RPMI8226 (cell line): Measurements from ENCODE around the gene MICALL2.
A peak's percentile ranks its signal among the peaks of the same experiment; 100 is the strongest.

ENCODE experiments used
- DNase-seq: peaks from one replicate; pipeline ENCODE4 v3.0.0-alpha.2; 2015

Gene MICALL2

GRCh38 chr7:1411414-1411813 lies 47.9 kb downstream of the MICALL2 start:
- DNase-seq: no peak

DNA sequence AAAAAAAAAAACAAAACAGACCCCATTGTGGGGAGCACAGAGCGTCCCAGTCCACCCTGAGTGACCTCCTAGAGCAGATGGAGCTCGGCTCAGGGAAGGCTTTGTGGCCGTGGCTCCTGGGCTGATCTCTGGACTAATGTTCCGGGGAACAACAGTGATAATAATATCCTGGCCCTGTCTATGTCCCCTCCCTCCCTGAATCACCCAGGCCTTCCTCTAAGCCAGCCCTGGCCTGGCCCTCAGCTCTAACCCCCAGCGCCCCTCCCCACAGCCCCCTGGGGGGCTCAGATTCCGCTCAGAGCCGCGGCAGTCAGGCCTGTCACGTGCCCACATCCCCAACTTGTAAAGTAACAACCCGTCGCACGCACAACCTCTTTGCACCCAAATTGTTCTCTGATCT lies 48.3 kb downstream of the MICALL2 start:
- no peak for DNase-seq

DNA sequence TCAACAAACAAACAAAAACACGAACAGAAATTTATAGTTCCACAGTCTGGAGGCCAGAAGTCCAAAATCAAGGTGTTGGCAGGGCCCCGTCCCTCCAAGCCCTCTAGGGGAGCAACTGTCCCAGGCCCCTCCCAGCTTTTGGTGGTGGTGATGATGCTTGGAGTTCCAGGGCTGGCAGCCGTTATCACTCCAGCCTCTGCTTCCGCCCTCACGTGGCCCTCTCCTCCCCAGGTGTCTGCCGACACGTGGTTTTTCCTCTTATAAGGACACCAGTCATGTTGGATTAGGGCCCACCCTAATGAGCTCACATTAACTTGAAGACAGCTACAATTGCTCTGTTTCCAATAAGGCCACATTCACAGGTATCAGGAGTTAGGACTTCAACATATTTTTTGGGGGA lies 49.7 kb downstream of the MICALL2 start:
- DNase-seq: no peak

- DNase-seq: no peak
These were observed 50.8 kb downstream of the MICALL2 start for GRCh38 chr7:1408466-1408865.

- DNase-seq: peak; percentile 63
These were observed 51.4 kb downstream of the MICALL2 start for GRCh38 chr7:1407892-1408291.

- no peak for DNase-seq
These were observed 54.2 kb downstream of the MICALL2 start for GRCh38 chr7:1404898-1405548.

DNA sequence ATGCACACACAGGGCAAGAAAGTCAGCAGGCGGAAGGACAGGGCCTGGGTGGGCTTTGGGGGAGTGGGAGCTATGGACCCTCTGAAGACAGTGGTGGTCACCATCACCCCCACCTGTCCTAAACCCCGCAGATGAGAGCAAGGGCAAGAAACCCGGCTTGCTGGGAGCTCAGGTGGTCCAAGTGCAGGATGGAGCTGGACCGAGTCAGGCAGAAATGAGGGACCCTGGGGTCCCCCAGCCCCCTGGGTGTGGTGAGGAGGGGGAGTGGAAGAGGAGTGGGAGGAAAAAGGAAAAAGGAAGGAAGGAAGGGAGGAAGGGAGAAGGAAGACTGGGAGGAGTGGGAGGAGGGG lies 54.8 kb downstream of the MICALL2 start:
- DNase-seq: no peak

- peak; percentile 48 for DNase-seq
These were observed 55.4 kb downstream of the MICALL2 start for GRCh38 chr7:1403638-1404459.

DNA sequence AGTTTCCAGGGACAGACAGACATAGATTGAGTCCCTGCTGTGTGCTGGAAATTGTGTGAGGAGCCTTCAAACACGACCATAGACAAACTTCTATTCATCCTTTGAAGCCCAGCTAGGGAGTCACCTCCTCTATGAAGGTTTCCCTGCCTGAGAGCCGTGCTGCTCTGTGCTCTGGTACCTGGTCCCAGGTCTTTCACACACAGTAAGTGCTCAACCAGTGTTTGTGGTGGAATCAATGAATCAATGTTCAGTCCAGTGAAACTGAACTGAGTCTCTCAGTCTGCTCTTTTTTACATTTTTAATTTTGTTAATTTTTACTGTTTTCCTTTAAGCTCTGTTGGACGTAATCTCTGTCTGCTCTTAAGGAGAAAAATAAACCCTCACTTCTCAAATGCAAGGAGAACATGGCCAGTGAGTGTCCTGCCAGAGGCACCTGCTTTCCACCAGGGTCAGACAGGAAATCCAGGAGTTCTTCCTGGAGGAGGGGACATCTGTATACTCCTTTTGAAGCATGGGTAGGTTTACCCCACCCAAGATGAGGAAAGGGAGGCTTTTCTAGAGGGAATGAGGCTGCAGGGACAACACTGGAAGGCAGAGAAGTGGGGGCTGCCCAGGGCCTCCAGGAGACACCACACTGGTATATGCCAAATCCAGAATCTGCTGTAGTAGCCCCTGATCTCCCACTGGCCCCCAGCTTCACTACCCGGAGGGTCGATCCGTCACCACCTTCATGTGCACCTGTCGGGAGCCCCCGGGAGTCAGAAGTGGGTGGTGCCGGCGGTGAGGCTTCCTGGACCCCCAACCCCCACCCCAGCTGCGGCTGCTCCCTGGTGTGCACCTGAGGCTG lies 56.3 kb downstream of the MICALL2 start:
- DNase-seq: no peak

- DNase-seq: no peak
These were observed 57.0 kb downstream of the MICALL2 start for GRCh38 chr7:1402110-1402790.

DNA sequence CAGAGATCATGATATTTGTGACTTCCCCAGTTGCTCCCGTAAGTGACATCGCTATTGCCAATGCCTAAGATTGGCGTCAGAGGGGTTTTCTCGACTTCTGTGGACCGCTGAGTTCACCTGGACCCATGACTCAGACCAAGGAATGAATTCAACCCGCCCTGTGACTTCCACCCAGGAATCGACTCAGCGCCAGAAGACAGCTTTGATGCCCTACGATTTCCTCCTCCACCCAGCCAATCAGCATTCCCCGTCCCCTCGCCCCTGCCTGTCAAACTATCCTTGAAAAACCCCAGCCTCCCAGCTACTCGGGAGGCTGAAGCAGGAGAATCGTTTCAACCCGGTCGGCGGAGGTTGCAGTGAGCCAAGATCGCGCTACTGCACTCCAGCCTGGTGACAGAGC lies 58.3 kb downstream of the MICALL2 start:
- DNase-seq: no peak

DNA sequence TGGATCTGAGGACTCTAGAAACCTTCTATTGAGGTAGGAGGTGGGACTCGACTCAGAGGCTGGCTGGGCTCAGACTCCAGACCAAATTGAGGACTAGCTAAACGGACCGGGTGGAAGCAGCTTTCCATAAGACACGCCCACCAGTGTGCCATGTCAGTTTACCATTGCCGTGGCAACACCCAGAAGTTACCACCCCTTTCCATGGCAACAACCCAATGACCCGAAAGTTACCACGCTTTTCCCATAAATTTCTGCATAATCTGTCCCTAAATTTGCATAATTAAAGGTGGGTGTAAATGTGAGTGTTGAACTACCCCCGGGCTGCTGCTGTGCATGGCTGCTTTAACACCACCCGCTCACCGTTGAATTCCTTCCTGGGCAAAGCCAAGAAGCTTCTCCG lies 58.9 kb downstream of the MICALL2 start:
- DNase-seq: no peak

DNA sequence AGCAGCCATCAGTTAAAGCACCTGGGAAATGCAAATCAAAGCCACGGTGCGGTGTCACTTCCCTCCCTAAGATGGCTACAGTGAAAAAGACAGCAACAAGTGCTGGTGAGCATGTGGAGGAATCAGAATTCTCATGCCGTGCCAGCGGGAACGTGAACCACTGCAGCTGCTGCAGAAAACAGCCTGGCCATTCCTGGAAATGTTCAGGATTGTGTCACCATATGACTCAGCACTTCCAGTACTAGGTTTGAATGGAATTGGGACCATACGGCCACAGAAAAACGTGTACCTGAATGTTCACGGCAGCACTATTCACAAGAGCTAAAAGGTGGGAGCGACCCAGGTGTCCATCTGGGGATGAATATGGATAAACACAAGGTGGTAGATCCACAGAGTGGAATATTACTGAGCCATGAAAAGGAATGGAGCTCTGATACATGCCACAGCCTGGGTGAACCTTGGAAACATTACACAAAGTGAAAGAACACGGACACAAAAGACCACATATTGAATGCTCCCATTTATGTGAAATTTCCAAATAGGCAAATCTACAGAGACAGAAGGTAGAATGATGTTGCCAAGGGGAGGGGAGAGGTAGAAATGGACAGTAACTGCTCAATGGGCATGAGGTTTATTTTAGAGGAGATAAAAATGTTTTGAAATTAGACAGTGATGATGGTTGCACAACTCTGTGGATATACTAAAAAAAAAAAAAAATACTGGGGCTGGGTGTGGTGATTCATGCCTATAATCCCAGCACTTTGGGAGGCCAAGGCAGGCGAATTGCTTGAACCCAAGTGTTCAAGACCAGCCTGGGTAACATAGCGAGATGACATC lies 61.6 kb downstream of the MICALL2 start:
- DNase-seq: no peak

- no peak for DNase-seq
These were observed 63.1 kb downstream of the MICALL2 start for GRCh38 chr7:1396195-1396594.

GRCh38 chr7:1395211-1396070 lies 63.8 kb downstream of the MICALL2 start:
- DNase-seq: no peak

DNA sequence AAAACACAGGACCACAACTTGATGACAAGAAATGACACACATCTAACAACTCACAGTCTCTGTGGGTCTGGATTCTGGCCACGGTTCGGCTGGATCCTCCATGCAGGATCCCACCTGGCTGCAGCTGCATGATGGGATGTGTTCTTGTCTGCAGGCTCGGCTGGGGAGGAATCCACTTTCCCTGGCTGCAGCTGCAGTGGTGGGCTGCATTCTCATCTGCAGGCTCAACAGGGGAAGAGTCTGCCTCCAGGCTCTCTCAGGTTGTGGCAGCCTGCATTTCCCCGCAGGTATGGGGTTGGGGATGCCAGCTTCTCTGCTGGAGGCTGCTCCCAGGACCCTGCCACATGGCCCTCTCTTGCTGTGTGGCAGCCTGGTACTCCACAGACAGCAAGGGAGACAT lies 64.9 kb downstream of the MICALL2 start:
- DNase-seq: no peak

DNA sequence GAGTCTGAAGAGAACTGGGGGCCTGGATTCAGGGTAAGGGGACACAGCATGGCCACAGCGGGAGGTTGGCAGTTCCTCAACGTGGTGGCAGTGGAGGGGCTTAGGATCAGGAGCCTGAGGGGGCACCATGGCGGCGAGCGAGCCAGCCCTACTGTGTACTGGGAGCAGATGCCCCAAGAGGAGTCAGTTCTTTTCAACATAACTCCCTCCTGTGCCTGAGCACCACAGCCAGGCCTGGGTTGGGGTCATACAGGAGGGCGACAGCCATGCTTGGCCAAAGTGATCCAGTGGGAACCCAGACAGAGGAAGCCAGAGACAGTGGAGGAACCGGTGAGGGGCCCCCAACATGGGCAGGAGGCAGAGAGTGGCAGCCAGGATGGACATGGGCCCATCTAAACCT lies 65.8 kb downstream of the MICALL2 start:
- no peak for DNase-seq

- no peak for DNase-seq
These were observed 66.7 kb downstream of the MICALL2 start for GRCh38 chr7:1392556-1392955.

- no peak for DNase-seq
These were observed 67.8 kb downstream of the MICALL2 start for GRCh38 chr7:1391449-1391848.

DNA sequence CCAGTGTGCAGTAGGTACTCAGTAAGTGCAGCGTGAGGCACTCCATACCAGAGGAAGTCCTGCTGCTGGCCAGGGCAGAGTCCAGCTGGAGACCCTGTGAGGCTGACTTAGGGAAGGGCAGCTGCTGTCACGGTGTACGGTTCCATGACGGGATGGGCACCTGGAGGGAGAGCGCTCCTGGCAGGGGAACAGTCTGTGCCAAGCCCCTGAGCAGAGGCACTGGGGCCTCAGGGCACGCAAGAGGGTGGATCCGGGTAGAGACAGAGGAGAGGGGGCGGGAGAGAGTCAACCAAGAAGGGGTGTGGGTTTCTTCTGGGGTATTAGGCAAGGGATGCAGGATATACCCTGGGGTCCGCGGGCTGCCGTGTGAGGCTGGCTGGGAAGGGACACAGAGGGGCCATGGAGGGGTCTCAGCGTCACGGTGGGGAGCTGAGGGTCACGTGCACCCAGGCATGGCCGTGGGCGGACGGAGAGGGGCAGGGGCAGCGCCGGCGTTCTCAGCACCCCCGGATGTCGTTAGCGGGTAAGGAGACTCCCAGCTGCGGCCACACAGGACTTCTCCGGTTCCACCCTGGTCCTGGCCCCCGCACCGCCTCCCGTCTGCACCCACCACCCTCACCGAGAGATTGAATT lies 70.5 kb downstream of the MICALL2 start:
- DNase-seq: no peak
